Mucosa of descending colon (tissue), 3 donors: ENCODE data around the gene CCDC190. TPM values are rescaled to one million over a fixed set of nuclear protein-coding genes. Genes with fewer than 3 reads are reported as not detected.

Source experiments
- ATAC-seq: fragments of 200-7000 bp; cut with Tn5 transposase; one replicate; pipeline ENCODE4 v1.9.1; 2020; ENCODE audit warnings: mild to moderate bottlenecking, moderate library complexity
- DNase-seq, 3 donors: peaks; one replicate each; pipeline ENCODE4 v3.0.0-alpha.2; 2020
- H3K36me3 ChIP-seq: fragments of 200-600 bp; one replicate; pipeline ENCODE4 v1.8.0; 2021; ENCODE audit warnings: low read depth, mild to moderate bottlenecking
- H3K4me1 ChIP-seq: fragments of 200-600 bp; one replicate; pipeline ENCODE4 v1.8.0; 2021; ENCODE audit warnings: low read depth, mild to moderate bottlenecking
- H3K4me3 ChIP-seq: fragments of 200-600 bp; one replicate; pipeline ENCODE4 v1.8.0; 2021; ENCODE audit warnings: mild to moderate bottlenecking
- H3K9me3 ChIP-seq: fragments of 200-600 bp; one replicate; pipeline ENCODE4 v1.8.0; 2021; ENCODE audit warnings: mild to moderate bottlenecking
- CTCF ChIP-seq: fragments of 200-600 bp; IDR thresholded peaks from one replicate; pipeline ENCODE4 v1.8.0; 2022; ENCODE audit warnings: antibody characterized with exemption, mild to moderate bottlenecking
- intact Hi-C, 2 donors: fragments of 100-400 bp; cut with DNase I in 1 of 2; cut with micrococcal nuclease in 1 of 2; formaldehyde crosslinking; loops; one replicate each; pipeline versions ENCODE4 v1.11.0 to v1.11.1; 2022; cut with DNase I, micrococcal nuclease
- total RNA-seq, 3 donors: library from RNA; stranded (reverse); fragmentation: NEBNext Ultra II Directional in 2 of 3; extraction: Animal tissue kit (Norgen Biotek cat#: 25700) in 2 of 3; gene quantifications; one replicate each; pipeline versions ENCODE4 v1.2.1 to v1.2.4, GENCODE V29; 2021 to 2023
- donor health status: DM: no; HTN: no; CAD: no; lungs with moderate emphysema.
- donor health status: DM: no; HTN: no; CAD: no.
- donor health status: DM: no; HTN: yes; CAD: no.

Gene CCDC190
- total RNA-seq, 3 donors from 2014 or later = not detected

- peak; percentile 32 for ATAC-seq
- intact Hi-C loops = no loop called here
- no peak for TF ChIP-seq CTCF
- Histone ChIP-seq H3K36me3 (no peaks in the 10 kb centered on the region), H3K4me1 (no peaks in the 10 kb centered on the region), H3K4me3 (no peak overlapping the region), H3K9me3 (peaks cover 2% of the 10 kb centered on the region)
- DNase-seq = peak in 2 of 3 donors; percentile 11 to 46
These were observed 8.0 kb upstream of the CCDC190 start for GRCh38 chr1:162868972-162869371.

GRCh38 chr1:162861625-162862024 is 650 bp upstream of the CCDC190 start:
- TF ChIP-seq CTCF = no peak
- Histone ChIP-seq H3K9me3 (no peaks in the 10 kb centered on the region), H3K4me3 (no peak overlapping the region), H3K4me1 (no peaks in the 10 kb centered on the region), H3K36me3 (no peaks in the 10 kb centered on the region)
- DNase-seq = no peak
- ATAC-seq = no peak
- intact Hi-C loops = no loop called here

- Histone ChIP-seq H3K36me3 (no peaks in the 10 kb centered on the region), H3K4me3 (no peak overlapping the region), H3K9me3 (no peaks in the 10 kb centered on the region), H3K4me1 (no peaks in the 10 kb centered on the region)
- intact Hi-C loops = loop anchor here (10.0 kb wide), 1 partner anchor 456 kb away; no protein-coding TSS in a partner anchor
- DNase-seq (no peak), ATAC-seq (no peak)
- no peak for TF ChIP-seq CTCF
These were observed 1.8 kb downstream of the CCDC190 start for GRCh38 chr1:162859191-162859590.

GRCh38 chr1:162857850-162858249 is 3.1 kb downstream of the CCDC190 start:
- Histone ChIP-seq H3K36me3 (no peaks in the 10 kb centered on the region), H3K9me3 (no peaks in the 10 kb centered on the region), H3K4me3 (no peak overlapping the region), H3K4me1 (no peaks in the 10 kb centered on the region)
- intact Hi-C loops = loop anchor here (10.0 kb wide), 1 partner anchor 457 kb away; no protein-coding TSS in a partner anchor
- TF ChIP-seq CTCF = no peak
- DNase-seq = no peak
- ATAC-seq = no peak

GRCh38 chr1:162856260-162856659 is 4.7 kb downstream of the CCDC190 start:
- DNase-seq (no peak), ATAC-seq (no peak)
- no peaks in the 10 kb centered on the region for H3K36me3 ChIP-seq
- no peak for TF ChIP-seq CTCF
- intact Hi-C loops = loop anchor here (10.0 kb wide), 1 partner anchor 459 kb away; no protein-coding TSS in a partner anchor
- no peaks in the 10 kb centered on the region for H3K9me3 ChIP-seq
- H3K4me3 ChIP-seq = no peak overlapping the region
- no peaks in the 10 kb centered on the region for H3K4me1 ChIP-seq
